Natural killer cell treated with Interleukin-12 subunit alpha and Interleukin-12 subunit beta and Interleukin-15 and Interleukin-18, amount 100 ng/mL, for 72 hours (primary cell): ENCODE data around the gene TCEA2. TPM values are rescaled to one million over a fixed set of nuclear protein-coding genes. Genes with fewer than 3 reads are reported as not detected.

Experiments used
- ATAC-seq, 2 donors: fragments of 150-1000 bp; cut with Tn5 transposase in 1 of 2; sonication (Bioruptor Pico), chemical (Tn5 transposase) in 1 of 2; 2 replicates each; pipeline ENCODE4 v1.10.0; 2021
- DNase-seq: peaks from one replicate; pipeline ENCODE4 v3.0.0; 2022; ENCODE audit warnings: low spot score
- H3K27ac Mint-ChIP-seq, 2 donors: 1 replicate in 1 of 2; 2 replicates in 1 of 2; pipeline ENCODE4 v1.8.0; 2022; ENCODE audit warnings: mixed read lengths in 2 of 2, mild to moderate bottlenecking in 1 of 2, moderate library complexity in 1 of 2
- H3K27me3 Mint-ChIP-seq, 2 donors: 1 replicate in 1 of 2; 2 replicates in 1 of 2; pipeline ENCODE4 v1.8.0; 2022; ENCODE audit warnings: mixed read lengths in 2 of 2
- H3K36me3 Mint-ChIP-seq: one replicate; pipeline ENCODE4 v1.8.0; 2022; ENCODE audit warnings: mixed read lengths
- H3K4me1 Mint-ChIP-seq, 2 donors: 1 replicate in 1 of 2; 2 replicates in 1 of 2; pipeline ENCODE4 v1.8.0; 2022; ENCODE audit warnings: low read depth in 2 of 2, mixed read lengths in 2 of 2, mild to moderate bottlenecking in 1 of 2
- H3K4me3 Mint-ChIP-seq: one replicate; pipeline ENCODE4 v1.8.0; 2022; ENCODE audit warnings: mixed read lengths
- H3K9me3 Mint-ChIP-seq: 2 replicates; pipeline ENCODE4 v1.8.0; 2022; ENCODE audit warnings: mixed read lengths
- total RNA-seq, 2 donors: library from RNA; stranded (reverse); gene quantifications; one replicate each; pipeline ENCODE4 v1.2.3, GENCODE V29; 2022

The TCEA2 gene
- total RNA-seq, 2 donors from 2014 or later: 23.2 to 24.1 TPM

DNA sequence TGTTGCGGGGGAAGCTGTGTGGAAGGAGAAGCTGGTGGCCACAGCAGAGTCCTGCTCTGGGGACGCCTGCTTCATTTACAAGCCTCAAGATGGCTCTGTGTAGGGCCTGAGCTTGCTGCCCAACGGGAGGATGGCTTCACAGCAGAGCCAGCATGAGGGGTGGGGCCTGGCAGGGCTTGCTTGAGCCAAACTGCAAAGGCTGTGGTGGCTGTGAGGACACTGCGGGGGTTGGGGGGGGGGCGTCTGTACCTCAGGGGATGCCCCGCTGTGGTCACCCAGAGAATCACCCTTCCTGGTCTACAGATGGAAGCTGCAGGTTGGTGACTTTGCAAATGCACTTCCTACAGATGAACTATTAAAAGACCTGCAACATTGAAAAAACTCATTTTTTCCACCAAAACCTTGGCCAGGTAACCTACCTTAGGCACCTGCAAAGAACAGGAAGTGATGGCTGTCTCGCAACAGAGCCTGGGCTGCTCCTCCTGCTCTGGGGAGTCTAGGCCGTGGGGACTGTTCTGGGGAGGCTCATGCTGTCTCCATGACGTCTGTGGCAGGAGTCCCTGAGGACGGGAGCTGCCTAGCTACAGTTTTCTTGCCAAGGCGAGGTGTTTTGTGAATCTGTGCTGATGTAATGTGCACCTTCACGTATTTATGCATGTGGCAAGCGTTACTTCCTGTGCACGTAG lies 37.0 kb downstream of the TCEA2 start:
- Mint-ChIP-seq H3K27me3 (peaks cover 0 to 16% of the 10 kb centered on the region in 2 donors), H3K27ac (no peak overlapping the region), H3K4me1 (peaks cover 0 to 12% of the 10 kb centered on the region in 2 donors), H3K36me3 (no peaks in the 10 kb centered on the region), H3K4me3 (no peak overlapping the region), H3K9me3 (peaks cover 4% of the 10 kb centered on the region)
- ATAC-seq (no peak), DNase-seq (no peak)

DNA sequence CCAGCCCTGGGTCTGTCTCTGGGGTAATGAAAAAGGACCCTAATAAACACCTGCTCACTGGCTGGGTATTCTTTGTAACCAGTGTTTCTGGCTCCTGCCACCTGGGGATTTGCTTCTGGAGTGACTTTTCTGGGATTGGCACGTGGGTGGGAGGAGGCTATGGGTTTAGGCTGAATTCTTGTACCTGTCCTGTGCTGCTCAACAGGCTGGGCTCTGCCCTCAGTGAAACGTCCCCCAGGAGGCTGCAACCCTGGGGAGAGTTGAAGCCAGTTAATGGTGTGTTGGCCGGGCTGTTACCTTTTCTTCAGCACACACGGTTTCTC lies 37.5 kb downstream of the TCEA2 start:
- peaks cover 4% of the 10 kb centered on the region for H3K9me3 Mint-ChIP-seq
- no peak overlapping the region for H3K27ac Mint-ChIP-seq
- no peaks in the 10 kb centered on the region for H3K36me3 Mint-ChIP-seq
- peaks cover 0 to 16% of the 10 kb centered on the region in 2 donors for H3K27me3 Mint-ChIP-seq
- no peak overlapping the region for H3K4me3 Mint-ChIP-seq
- ATAC-seq: no peak
- H3K4me1 Mint-ChIP-seq: peaks cover 0 to 12% of the 10 kb centered on the region in 2 donors
- DNase-seq: no peak

DNA sequence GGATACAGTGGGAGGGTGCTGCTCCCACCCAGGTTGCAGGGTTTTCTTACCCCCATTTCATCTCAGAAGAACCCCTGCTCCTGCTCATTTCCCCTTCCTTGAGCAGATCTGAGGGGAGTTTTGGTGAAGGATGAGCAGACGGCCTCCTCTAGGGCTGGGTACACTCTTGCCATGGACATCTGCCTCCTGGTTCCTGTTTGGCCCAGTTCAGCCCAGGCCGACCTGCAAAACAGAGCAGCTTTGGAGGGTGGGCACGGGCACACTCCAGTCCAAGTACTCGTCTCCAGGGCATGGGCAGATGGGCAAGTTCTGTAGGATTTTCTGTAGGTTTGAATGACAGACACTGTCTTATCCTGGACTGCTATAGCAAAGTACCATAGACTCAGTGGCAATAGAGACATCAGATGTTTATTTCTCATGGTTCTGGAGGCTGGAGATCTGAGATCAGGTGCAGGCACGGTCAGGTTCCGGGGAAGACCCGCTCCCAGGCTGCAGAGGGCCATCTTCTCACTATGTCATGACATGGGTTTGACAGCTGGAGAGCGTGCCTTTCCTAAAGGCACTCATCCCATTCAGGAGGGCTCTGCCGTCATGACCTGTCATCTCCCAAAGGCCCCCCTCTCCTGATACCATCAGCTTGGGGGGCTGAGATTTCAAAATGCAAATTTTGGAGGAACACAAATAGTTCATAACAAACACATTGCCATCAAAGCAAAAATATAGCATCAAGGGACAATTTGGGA lies 38.1 kb downstream of the TCEA2 start:
- no peak for DNase-seq
- H3K27ac Mint-ChIP-seq: no peak overlapping the region
- H3K9me3 Mint-ChIP-seq: peaks cover 4% of the 10 kb centered on the region
- H3K4me1 Mint-ChIP-seq: peaks cover 0 to 12% of the 10 kb centered on the region in 2 donors
- H3K4me3 Mint-ChIP-seq: peak overlapping the region; percentile 60
- H3K36me3 Mint-ChIP-seq: no peaks in the 10 kb centered on the region
- ATAC-seq: no peak
- H3K27me3 Mint-ChIP-seq: peaks cover 0 to 16% of the 10 kb centered on the region in 2 donors

DNA sequence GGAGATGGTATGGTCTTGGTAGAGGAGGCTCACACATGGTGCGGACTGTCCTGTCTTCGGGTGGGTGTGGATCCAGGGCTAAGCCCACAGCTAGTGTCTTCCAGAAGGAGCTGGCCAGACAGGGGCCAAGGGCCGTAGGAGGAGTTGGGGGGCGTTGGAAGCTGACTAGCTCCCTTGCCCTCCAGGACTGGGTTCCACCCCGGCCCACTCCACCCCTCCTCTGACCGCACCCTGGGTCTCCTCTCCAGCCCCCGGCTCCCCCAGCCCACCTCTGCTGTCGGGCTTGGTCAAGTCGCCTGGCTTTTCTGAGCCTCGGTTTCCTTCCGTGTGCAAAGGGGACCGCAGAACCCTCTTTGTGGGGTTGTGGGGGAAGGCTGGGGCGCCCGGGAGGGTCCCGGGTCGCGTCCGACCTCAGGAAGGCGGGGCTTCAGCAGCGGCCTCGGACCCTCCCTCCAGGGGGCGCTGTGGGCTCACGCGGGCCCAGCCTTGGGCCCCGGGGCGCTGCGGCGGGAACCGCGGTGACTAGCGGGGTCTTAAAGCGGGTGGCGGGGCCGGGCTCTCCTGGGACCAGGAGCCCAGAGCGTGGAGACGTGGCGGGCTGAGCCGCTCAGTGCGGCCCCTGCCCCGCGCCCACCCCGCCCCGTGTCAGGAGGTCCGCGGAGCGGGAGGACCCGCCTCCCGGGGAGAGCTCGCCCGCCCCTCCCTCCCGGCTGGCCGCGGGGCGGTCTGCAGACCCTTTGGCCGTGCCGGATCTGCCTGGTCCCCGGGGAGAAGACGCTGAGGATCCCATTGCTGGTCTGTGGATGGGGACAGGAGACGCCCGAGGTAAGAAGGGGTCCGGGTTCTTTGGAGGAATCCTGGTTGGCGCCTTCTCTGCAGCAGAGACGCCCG lies 39.0 kb downstream of the TCEA2 start:
- Mint-ChIP-seq H3K36me3 (no peaks in the 10 kb centered on the region), H3K27me3 (peaks cover 0 to 19% of the 10 kb centered on the region in 2 donors), H3K4me1 (peaks cover 0 to 8% of the 10 kb centered on the region in 2 donors), H3K9me3 (peaks cover under 1% of the 10 kb centered on the region), H3K27ac (no peak overlapping the region), H3K4me3 (peak overlapping the region; percentile 60)
- ATAC-seq (peak; percentile 72 to 80), DNase-seq (peak; percentile 69)

DNA sequence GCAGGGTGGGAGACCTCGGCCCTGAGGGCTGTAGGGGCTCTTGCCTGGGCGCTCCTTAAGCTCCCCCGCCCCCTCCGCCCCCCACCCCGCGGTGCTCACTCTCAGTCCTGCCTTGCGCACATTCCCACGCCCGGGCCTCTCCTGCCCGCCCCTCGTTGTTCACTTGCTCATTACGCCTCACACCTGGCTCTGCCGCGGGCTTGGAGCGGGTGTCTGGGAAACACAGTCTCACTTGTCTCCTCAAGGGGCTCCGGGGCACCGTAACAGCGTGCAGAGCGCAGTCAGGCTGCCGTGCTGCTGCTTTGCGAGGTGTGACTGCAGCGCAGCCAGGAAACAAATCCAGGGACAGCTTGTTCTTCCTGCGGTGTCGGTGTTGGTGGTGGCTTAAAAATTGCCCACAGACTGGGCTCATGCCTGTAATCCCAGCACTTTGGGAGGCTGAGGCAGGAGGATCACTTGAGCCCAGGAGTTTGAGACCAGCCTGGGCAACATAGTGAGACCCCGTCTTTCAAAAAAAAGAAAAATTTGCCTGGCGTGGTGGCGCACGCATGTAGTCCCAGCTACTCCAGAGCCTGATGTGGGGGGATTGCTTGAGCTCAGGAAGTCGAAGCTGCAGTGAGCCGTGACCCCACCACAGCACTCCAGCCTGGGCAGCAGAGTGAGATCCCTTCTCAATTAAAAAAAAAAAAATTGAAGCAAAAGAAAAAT lies 39.8 kb downstream of the TCEA2 start:
- Mint-ChIP-seq H3K9me3 (no peaks in the 10 kb centered on the region), H3K4me1 (peaks cover 0 to 8% of the 10 kb centered on the region in 2 donors), H3K36me3 (no peaks in the 10 kb centered on the region), H3K4me3 (peak overlapping the region; percentile 27), H3K27ac (no peak overlapping the region), H3K27me3 (peaks cover 0 to 19% of the 10 kb centered on the region in 2 donors)
- no peak for ATAC-seq
- peak; percentile 42 for DNase-seq

DNA sequence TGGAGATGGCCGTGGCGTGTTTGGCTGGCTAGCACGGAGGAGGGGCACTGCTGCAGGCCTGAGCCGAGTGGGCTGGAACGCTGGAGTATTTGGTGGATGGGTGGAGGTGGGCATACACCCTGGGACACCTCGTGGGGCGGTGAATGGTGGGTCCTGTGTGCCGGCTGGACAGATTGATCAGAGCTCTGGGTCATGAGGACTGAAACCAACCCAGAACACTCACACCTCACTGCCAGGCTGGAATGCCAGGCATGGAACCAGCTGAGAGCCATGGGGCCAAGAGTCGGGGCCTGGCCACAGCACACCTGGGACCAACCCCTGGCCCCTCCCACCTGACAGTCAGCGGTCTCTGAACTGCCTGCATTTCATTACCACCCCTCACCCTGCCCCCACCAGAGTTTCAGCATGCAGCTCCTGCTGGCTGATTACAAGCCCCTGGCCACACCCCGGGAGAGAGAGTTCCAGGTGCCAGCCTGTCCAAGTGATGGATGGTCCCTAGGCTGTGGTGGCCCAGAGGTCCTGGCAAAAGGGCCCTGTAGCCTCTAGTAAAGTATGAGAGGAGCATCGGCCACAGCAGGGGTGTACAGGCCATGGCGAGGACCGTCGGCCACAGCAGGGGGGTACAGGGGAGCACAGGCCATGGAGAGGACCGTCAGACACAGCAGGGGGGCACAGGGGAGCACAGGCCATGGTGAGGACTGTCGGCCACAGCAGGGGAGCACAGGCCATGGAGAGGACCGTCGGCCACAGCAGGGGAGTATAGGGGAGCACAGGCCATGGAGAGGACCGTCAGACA lies 41.1 kb downstream of the TCEA2 start:
- H3K9me3 Mint-ChIP-seq: no peaks in the 10 kb centered on the region
- H3K36me3 Mint-ChIP-seq: no peaks in the 10 kb centered on the region
- no peak overlapping the region for H3K27ac Mint-ChIP-seq
- no peak overlapping the region for H3K4me3 Mint-ChIP-seq
- DNase-seq (peak; percentile 53), ATAC-seq (no peak)
- peaks cover 0 to 12% of the 10 kb centered on the region in 2 donors for H3K4me1 Mint-ChIP-seq
- peaks cover 0 to 23% of the 10 kb centered on the region in 2 donors for H3K27me3 Mint-ChIP-seq

DNA sequence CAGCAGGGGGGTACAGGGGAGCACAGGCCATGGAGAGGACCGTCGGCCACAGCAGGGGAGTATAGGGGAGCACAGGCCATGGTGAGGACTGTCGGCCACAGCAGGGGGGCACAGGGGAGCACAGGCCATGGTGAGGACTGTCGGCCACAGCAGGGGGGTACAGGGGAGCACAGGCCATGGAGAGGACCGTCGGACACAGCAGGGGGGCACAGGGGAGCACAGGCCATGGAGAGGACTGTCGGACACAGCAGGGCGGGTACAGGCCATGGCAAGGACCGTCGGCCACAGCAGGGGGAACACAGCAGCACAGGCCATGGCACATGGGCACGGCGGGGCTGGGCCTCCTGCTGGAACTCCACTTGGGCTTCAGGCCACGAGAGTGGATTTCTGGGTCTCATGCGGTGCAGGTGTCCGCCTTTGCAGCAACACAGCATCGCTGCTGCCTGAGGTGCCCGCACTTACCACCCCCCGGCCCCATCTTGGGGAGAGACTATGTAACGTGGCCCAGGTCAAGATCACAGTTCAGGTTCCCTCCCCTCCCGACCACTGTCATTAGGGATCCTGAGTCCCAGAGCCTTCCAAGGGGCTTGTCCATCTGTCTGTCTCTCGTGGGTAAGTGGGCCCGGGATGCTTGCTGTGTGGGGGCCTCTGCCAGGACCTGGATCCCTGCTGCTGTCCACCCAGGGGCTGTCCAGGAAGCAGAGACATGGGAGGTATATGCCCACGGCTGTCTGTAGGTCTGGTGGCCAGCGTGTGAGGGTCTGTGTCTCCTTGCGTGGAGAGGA lies 41.9 kb downstream of the TCEA2 start:
- H3K4me3 Mint-ChIP-seq: no peak overlapping the region
- H3K27ac Mint-ChIP-seq: no peak overlapping the region

DNA sequence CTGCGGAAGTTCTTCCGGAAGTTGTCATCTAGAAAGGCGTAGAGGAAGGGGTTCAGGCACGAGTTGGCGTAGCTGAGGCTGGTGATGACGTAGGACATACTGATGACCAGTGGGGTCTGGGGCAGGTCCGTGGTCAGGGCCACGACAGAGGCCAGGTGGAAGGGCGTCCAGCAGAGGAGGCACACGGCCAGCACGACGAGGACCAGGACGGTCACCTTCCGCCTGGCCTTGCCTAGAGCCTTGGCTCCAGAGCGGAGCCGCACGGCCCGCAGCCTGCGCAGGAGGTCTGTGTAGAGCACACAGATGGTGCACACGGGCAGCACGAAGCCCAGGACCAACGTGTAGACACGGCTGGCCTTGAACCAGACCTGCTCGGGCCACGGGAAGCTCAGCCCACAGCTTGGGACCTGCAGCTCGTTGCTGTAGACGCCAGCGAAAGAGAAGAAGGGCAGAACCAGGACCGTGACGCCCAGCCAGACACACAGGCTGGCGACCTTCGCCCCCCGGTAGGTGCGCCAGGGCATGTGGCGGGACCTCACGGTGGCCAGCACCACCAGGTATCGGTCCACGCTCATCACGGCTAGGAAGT lies 42.9 kb downstream of the TCEA2 start:
- Mint-ChIP-seq H3K4me3 (no peak overlapping the region), H3K4me1 (peaks cover 0 to 12% of the 10 kb centered on the region in 2 donors), H3K27me3 (peaks cover 0 to 22% of the 10 kb centered on the region in 2 donors), H3K27ac (no peak overlapping the region), H3K9me3 (no peaks in the 10 kb centered on the region), H3K36me3 (no peaks in the 10 kb centered on the region)
- ATAC-seq: no peak
- DNase-seq: peak; percentile 37

More for the DNA sequence above, 41.9 kb downstream of the TCEA2 start:
- no peaks in the 10 kb centered on the region for H3K9me3 Mint-ChIP-seq
- H3K4me1 Mint-ChIP-seq: peaks cover 0 to 12% of the 10 kb centered on the region in 2 donors
- ATAC-seq (no peak), DNase-seq (peak; percentile 47)
- H3K27me3 Mint-ChIP-seq: peaks cover 0 to 23% of the 10 kb centered on the region in 2 donors
- no peaks in the 10 kb centered on the region for H3K36me3 Mint-ChIP-seq

DNA sequence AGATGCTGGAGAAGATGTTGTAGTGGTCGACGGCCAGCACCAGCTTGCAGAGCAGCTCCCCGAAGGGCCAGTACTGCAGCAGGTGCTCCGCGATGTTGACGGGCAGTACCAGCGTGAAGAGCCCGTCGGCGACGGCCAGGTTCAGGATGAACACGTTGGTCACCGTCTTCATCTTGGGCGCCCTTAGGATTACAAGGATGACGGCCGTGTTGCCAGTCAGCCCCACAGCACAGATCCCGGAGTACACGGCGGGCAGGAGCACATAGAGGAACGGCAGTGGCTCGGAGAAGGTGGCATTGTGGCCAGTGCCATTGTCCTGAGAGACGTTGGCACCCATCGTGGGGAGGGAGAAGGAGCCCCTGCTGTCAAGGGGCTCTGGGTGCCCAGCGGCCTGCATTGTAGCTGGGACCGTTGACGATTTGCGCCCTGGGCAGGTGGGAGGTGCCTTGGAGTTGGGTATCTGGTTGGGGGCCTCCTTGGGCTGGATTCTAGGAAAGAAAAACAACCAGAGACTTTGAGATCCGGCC lies 43.5 kb downstream of the TCEA2 start:
- Mint-ChIP-seq H3K4me3 (no peak overlapping the region), H3K27me3 (peaks cover 0 to 16% of the 10 kb centered on the region in 2 donors), H3K9me3 (no peaks in the 10 kb centered on the region), H3K27ac (no peak overlapping the region), H3K36me3 (no peaks in the 10 kb centered on the region), H3K4me1 (peaks cover 0 to 8% of the 10 kb centered on the region in 2 donors)
- no peak for ATAC-seq
- peak; percentile 54 for DNase-seq

DNA sequence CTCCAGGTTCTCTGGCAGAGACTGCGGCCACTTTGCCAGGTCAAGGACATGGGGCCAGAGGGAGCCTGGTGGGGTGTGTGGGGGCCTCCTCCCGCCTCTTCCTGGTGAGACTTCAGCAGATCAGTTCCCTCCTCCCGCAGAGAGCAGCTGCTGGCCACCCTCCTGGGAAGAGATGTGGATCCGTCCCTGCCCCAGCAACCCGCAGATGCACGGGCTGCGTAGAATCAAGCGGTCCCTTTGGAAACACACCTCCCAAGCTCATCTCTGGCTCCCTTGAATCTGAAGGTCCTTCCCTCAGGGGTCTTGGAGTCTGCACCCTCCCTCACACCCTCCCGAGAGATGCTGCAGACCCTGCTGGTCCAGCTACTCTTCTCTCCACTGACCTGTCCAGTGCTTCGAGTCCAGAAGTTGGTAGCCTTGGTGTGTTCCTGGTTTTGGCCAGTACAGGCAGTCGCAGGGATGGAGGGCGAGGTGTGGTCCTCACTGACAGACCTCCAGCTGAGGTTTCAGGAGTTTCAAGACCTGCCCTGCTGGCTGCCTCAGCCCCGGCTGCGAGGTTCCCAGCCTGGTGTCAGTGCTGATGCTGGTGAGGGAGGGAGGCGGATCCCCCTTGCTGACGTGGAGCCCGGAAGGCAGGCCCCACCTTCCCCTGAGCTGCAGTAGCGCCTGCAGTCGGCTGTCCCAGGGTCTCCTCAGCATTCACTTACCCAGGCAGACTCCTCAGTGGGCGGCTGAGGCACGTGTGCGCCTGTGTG lies 44.2 kb downstream of the TCEA2 start, which contains the start of gene NPBWR2:
Gene NPBWR2, minus strand, starts transcription at position 585 of the 755 bp plus-strand sequence. CDS start 734 bp downstream, outside the sequence.
- peak; percentile 48 for DNase-seq
- no peak within 1 kb of the TSS for H3K4me3 Mint-ChIP-seq
- ATAC-seq: peak in 1 of 2 donors; percentile 4

More for the DNA sequence above, 44.2 kb downstream of the TCEA2 start, which contains the start of gene NPBWR2:
- Mint-ChIP-seq H3K27me3 (peaks cover 0 to 15% of the 10 kb centered on the region in 2 donors), H3K9me3 (no peaks in the 10 kb centered on the region), H3K27ac (peak within 1 kb of the TSS in 1 of 2 donors; percentile 29), H3K36me3 (no peaks in the 10 kb centered on the region), H3K4me1 (peaks cover 0 to 7% of the 10 kb centered on the region in 2 donors)
